NCI-H82 treated with DMSO at 0.1 percent for 48 hours (cell line): Measurements from ENCODE around the gene RPS4Y1.
"Not testable (repeated sequence)": the region's sequence is repeated elsewhere in the genome, so short reads cannot be mapped to it uniquely, and the experiment has no call there.

Experiments
- DNase-seq: peaks from one replicate; lab custom pipeline; 2025; ENCODE audit not compliant: unreplicated experiment; lab: John Stamatoyannopoulos, UW

The RPS4Y1 gene

GRCh38 chrY:2841471-2841893, at the start of gene RPS4Y1:
TSS of gene RPS4Y1 (plus strand) at chrY:2841602. CDS start at chrY:2841625, 23 bp downstream.
- no peak for DNase-seq

GRCh38 chrY:2796977-2797523, 44.4 kb upstream of the RPS4Y1 start:
- DNase-seq = no peak

GRCh38 chrY:2797991-2798390, 43.4 kb upstream of the RPS4Y1 start:
- DNase-seq = no peak

- no peak for DNase-seq
Observed at GRCh38 chrY:2800246-2800645, 41.2 kb upstream of the RPS4Y1 start.

- not testable (repeated sequence) for DNase-seq
Observed at GRCh38 chrY:2817146-2817896, 24.1 kb upstream of the RPS4Y1 start.

- no peak for DNase-seq
Observed at GRCh38 chrY:2824471-2824870, 16.9 kb upstream of the RPS4Y1 start.

- DNase-seq = no peak
Observed at GRCh38 chrY:2828497-2828896, 12.9 kb upstream of the RPS4Y1 start.

GRCh38 chrY:2835230-2835629, 6.2 kb upstream of the RPS4Y1 start:
- DNase-seq = no peak

GRCh38 chrY:2837078-2837477, 4.3 kb upstream of the RPS4Y1 start:
- DNase-seq = no peak

- no peak for DNase-seq
Observed at GRCh38 chrY:2837932-2838331, 3.5 kb upstream of the RPS4Y1 start.

- no peak for DNase-seq
Observed at GRCh38 chrY:2846791-2847190, 5.4 kb downstream of the RPS4Y1 start.

GRCh38 chrY:2848384-2848783, 7.0 kb downstream of the RPS4Y1 start:
- no peak for DNase-seq

- no peak for DNase-seq
Observed at GRCh38 chrY:2849368-2849767, 8.0 kb downstream of the RPS4Y1 start.

GRCh38 chrY:2854145-2854774, 12.9 kb downstream of the RPS4Y1 start:
- DNase-seq = no peak

GRCh38 chrY:2857068-2857467, 15.7 kb downstream of the RPS4Y1 start:
- no peak for DNase-seq

GRCh38 chrY:2857686-2858085, 16.3 kb downstream of the RPS4Y1 start:
- no peak for DNase-seq

- no peak for DNase-seq
Observed at GRCh38 chrY:2859782-2860181, 18.4 kb downstream of the RPS4Y1 start.

GRCh38 chrY:2860511-2860910, 19.1 kb downstream of the RPS4Y1 start:
- no peak for DNase-seq

GRCh38 chrY:2866581-2866980, 25.2 kb downstream of the RPS4Y1 start:
- no peak for DNase-seq

GRCh38 chrY:2867469-2867868, 26.1 kb downstream of the RPS4Y1 start:
- no peak for DNase-seq

GRCh38 chrY:2868035-2868607, 26.7 kb downstream of the RPS4Y1 start:
- DNase-seq = no peak

GRCh38 chrY:2872234-2872633, 30.8 kb downstream of the RPS4Y1 start:
- DNase-seq = not testable (repeated sequence)
